Hematopoietic multipotent progenitor cell treated with erythropoietin and hydrocortisone succinate and interleukin-3 and kit ligand, for 17 days (in vitro differentiated cells): ENCODE measurements around the gene MIOX.

Experiments used
- DNase-seq: peaks from one replicate; pipeline ENCODE4 v3.0.0-alpha.2; 2015; ENCODE audit warnings: low spot score

The MIOX gene

GRCh38 chr22:50486561-50487289, at the start of gene MIOX:
Gene MIOX (plus strand): TSS chr22:50486859. CDS start chr22:50486898, 39 bp downstream.
- DNase-seq: no peak

GRCh38 chr22:50437511-50438304, 49.0 kb upstream of the MIOX start:
- no peak for DNase-seq

- no peak for DNase-seq
Observed at GRCh38 chr22:50438305-50439275, 48.1 kb upstream of the MIOX start.

- no peak for DNase-seq
Observed at GRCh38 chr22:50439314-50439870, 47.3 kb upstream of the MIOX start.

GRCh38 chr22:50439871-50440331, 46.8 kb upstream of the MIOX start:
- no peak for DNase-seq

- no peak for DNase-seq
Observed at GRCh38 chr22:50440544-50441249, 46.0 kb upstream of the MIOX start.

GRCh38 chr22:50441428-50441993, 45.1 kb upstream of the MIOX start:
- DNase-seq: no peak

- no peak for DNase-seq
Observed at GRCh38 chr22:50443197-50443596, 43.5 kb upstream of the MIOX start.

GRCh38 chr22:50443801-50444625, 42.6 kb upstream of the MIOX start:
- no peak for DNase-seq

- no peak for DNase-seq
Observed at GRCh38 chr22:50444663-50445062, 42.0 kb upstream of the MIOX start.

GRCh38 chr22:50445071-50445879, 41.4 kb upstream of the MIOX start:
- DNase-seq: no peak

GRCh38 chr22:50445880-50446707, 40.6 kb upstream of the MIOX start:
- DNase-seq: no peak

- DNase-seq: no peak
Observed at GRCh38 chr22:50446708-50447575, 39.7 kb upstream of the MIOX start.

GRCh38 chr22:50447576-50448551, 38.8 kb upstream of the MIOX start:
- no peak for DNase-seq

- DNase-seq: no peak
Observed at GRCh38 chr22:50452649-50453048, 34.0 kb upstream of the MIOX start.

GRCh38 chr22:50454556-50455075, 32.0 kb upstream of the MIOX start:
- DNase-seq: no peak
